Activated naive CD4-positive, alpha-beta T cell (primary cell): ENCODE measurements around the gene PHF1.
A peak's percentile ranks its signal among the peaks of the same experiment; 100 is the strongest.

Source experiments
- DNase-seq, 4 experiments: peaks; one replicate each; lab custom pipeline; 2025; lab: John Stamatoyannopoulos, UW

PHF1 gene

GRCh38 chr6:33417903-33418689 lies 7.3 kb downstream of the PHF1 start, which contains the start of gene CUTA:
Gene CUTA (minus strand): TSS chr6:33418107. CDS start chr6:33418000, 107 bp downstream.
- DNase-seq = peak; percentile 92 to 98 (median 96)

GRCh38 chr6:33418690-33419291 lies 8.0 kb downstream of the PHF1 start:
- DNase-seq = no peak

GRCh38 chr6:33419580-33420490 lies 9.0 kb downstream of the PHF1 start, which contains the start of gene SYNGAP1:
Gene SYNGAP1 (plus strand): TSS chr6:33420065. CDS start chr6:33420265, 200 bp downstream.
- DNase-seq = peak in 2 of 4 experiments; percentile 41 to 52

GRCh38 chr6:33420491-33421343 lies 9.9 kb downstream of the PHF1 start:
- no peak for DNase-seq

- DNase-seq = no peak
Measured at GRCh38 chr6:33421344-33421643, 10.5 kb downstream of the PHF1 start.

GRCh38 chr6:33423777-33424176 lies 13.0 kb downstream of the PHF1 start:
- DNase-seq = no peak

- DNase-seq = no peak
Measured at GRCh38 chr6:33424855-33425667, 14.2 kb downstream of the PHF1 start.

- DNase-seq = peak; percentile 29 to 80 (median 64)
Measured at GRCh38 chr6:33425668-33426577, 15.1 kb downstream of the PHF1 start.

GRCh38 chr6:33426590-33427511 lies 16.0 kb downstream of the PHF1 start:
- DNase-seq = no peak

- peak in 2 of 4 experiments; percentile 29 to 65 for DNase-seq
Measured at GRCh38 chr6:33427585-33428223, 16.9 kb downstream of the PHF1 start.

- DNase-seq = no peak
Measured at GRCh38 chr6:33428224-33428965, 17.6 kb downstream of the PHF1 start.

- no peak for DNase-seq
Measured at GRCh38 chr6:33428966-33429749, 18.3 kb downstream of the PHF1 start.

GRCh38 chr6:33429750-33430052 lies 18.9 kb downstream of the PHF1 start:
- DNase-seq = no peak

GRCh38 chr6:33430334-33430733 lies 19.5 kb downstream of the PHF1 start:
- no peak for DNase-seq

GRCh38 chr6:33430991-33431879 lies 20.4 kb downstream of the PHF1 start:
- peak; percentile 36 to 81 (median 57) for DNase-seq
